H9 (cell line): ENCODE results near the gene MBTD1. TPM values are rescaled to one million over a fixed set of nuclear protein-coding genes. Genes with fewer than 3 reads are reported as not detected.

Experiments
- DNase-seq: peaks from one replicate; pipeline ENCODE4 v3.0.0-alpha.2; 2017
- H2AFZ ChIP-seq: one replicate; pipeline ENCODE4 v1.6.1; 2013; ENCODE audit warnings: mild to moderate bottlenecking, low read length, control low read depth, moderate library complexity
- H2AK5ac ChIP-seq: 2 replicates; pipeline ENCODE4 v1.6.1; 2013; ENCODE audit warnings: low read length, control low read depth, mixed read lengths; ENCODE audit not compliant: insufficient read length
- H2BK120ac ChIP-seq: one replicate; pipeline ENCODE4 v1.6.1; 2013; ENCODE audit warnings: low read depth, mild to moderate bottlenecking, low read length, control low read depth, inconsistent platforms; ENCODE audit not compliant: poor library complexity, severe bottlenecking
- H2BK12ac ChIP-seq: 2 replicates; pipeline ENCODE4 v1.6.1; 2013; ENCODE audit warnings: low read length, control low read depth, mixed read lengths, low read depth; ENCODE audit not compliant: insufficient read length
- H2BK15ac ChIP-seq: 2 replicates; pipeline ENCODE4 v1.6.1; 2013; ENCODE audit warnings: low read depth, low read length, control low read depth
- H2BK20ac ChIP-seq: one replicate; pipeline ENCODE4 v1.6.1; 2013; ENCODE audit warnings: low read depth, mild to moderate bottlenecking, low read length, control low read depth, inconsistent platforms; ENCODE audit not compliant: poor library complexity, severe bottlenecking
- H2BK5ac ChIP-seq: 2 replicates; pipeline ENCODE4 v1.6.1; 2013; ENCODE audit warnings: low read length, control low read depth, mixed read lengths; ENCODE audit not compliant: insufficient read length
- H3K14ac ChIP-seq: 2 replicates; pipeline ENCODE4 v1.6.1; 2013; ENCODE audit warnings: low read length, control low read depth; ENCODE audit not compliant: insufficient read depth
- H3K18ac ChIP-seq: 2 replicates; pipeline ENCODE4 v1.6.1; 2013; ENCODE audit warnings: low read depth, mild to moderate bottlenecking, mixed read lengths, low read length, control low read depth; ENCODE audit not compliant: insufficient read length
- H3K23ac ChIP-seq: 2 replicates; pipeline ENCODE4 v1.6.1; 2013; ENCODE audit warnings: low read length, control low read depth, mixed read lengths, low read depth; ENCODE audit not compliant: insufficient read length
- H3K23me2 ChIP-seq: 2 replicates; pipeline ENCODE4 v1.6.1; 2013; ENCODE audit warnings: low read depth, mild to moderate bottlenecking, mixed read lengths, low read length, control low read depth; ENCODE audit not compliant: insufficient read length, poor library complexity, severe bottlenecking
- H3K27ac ChIP-seq: 2 replicates; pipeline ENCODE4 v1.5.1; 2013; ENCODE audit warnings: low read length, control low read depth, mixed read lengths, low read depth; ENCODE audit not compliant: insufficient read length
- H3K27me3 ChIP-seq: 2 replicates; pipeline ENCODE4 v1.6.1; 2013; ENCODE audit warnings: low read length, control low read depth, inconsistent platforms; ENCODE audit not compliant: insufficient read depth
- H3K4ac ChIP-seq: 2 replicates; pipeline ENCODE4 v1.6.1; 2013; ENCODE audit warnings: low read depth, mild to moderate bottlenecking, control low read depth, inconsistent platforms, low read length, moderate library complexity
- H3K4me1 ChIP-seq: 2 replicates; pipeline ENCODE4 v1.6.1; 2013; ENCODE audit warnings: low read length, control low read depth, inconsistent platforms; ENCODE audit not compliant: insufficient read depth
- H3K4me2 ChIP-seq: 2 replicates; pipeline ENCODE4 v1.6.1; 2013; ENCODE audit warnings: low read length, control low read depth, mixed read lengths; ENCODE audit not compliant: insufficient read length, insufficient read depth
- H3K56ac ChIP-seq: 2 replicates; pipeline ENCODE4 v1.6.1; 2013; ENCODE audit warnings: low read depth, mild to moderate bottlenecking, mixed read lengths, low read length, control low read depth; ENCODE audit not compliant: insufficient read length
- H3K79me1 ChIP-seq: 2 replicates; pipeline ENCODE4 v1.6.1; 2013; ENCODE audit warnings: low read depth, mild to moderate bottlenecking, moderate library complexity, low read length, control low read depth, inconsistent platforms; ENCODE audit not compliant: insufficient read depth, poor library complexity, severe bottlenecking
- H3K79me2 ChIP-seq: 2 replicates; pipeline ENCODE4 v1.6.1; 2013; ENCODE audit warnings: low read length, control low read depth, inconsistent platforms; ENCODE audit not compliant: insufficient read depth
- H3K9ac ChIP-seq: 2 replicates; pipeline ENCODE4 v1.6.1; 2013; ENCODE audit warnings: low read length, control low read depth, mixed read lengths; ENCODE audit not compliant: insufficient read length; ENCODE audit errors: extremely low read depth
- H3K9me3 ChIP-seq: one replicate; pipeline ENCODE4 v1.6.1; 2013; ENCODE audit warnings: low read depth, low read length, inconsistent platforms; ENCODE audit not compliant: control insufficient read depth
- H3T11ph ChIP-seq: one replicate; pipeline ENCODE4 v1.6.1; 2013; ENCODE audit warnings: mild to moderate bottlenecking, low read length, control low read depth, inconsistent platforms
- H4K20me1 ChIP-seq: one replicate; pipeline ENCODE4 v1.6.1; 2013; ENCODE audit not compliant: control insufficient read depth, insufficient read length, insufficient read depth
- H4K5ac ChIP-seq: 2 replicates; pipeline ENCODE4 v1.6.1; 2013; ENCODE audit warnings: low read depth, mild to moderate bottlenecking, mixed read lengths, low read length, control low read depth; ENCODE audit not compliant: insufficient read length
- H4K8ac ChIP-seq: replicated peaks from 2 replicates; pipeline ENCODE4 v1.6.1; 2013; ENCODE audit warnings: low read length, control low read depth, mixed read lengths, low read depth; ENCODE audit not compliant: insufficient read length
- H4K91ac ChIP-seq: 2 replicates; pipeline ENCODE4 v1.6.1; 2013; ENCODE audit warnings: low read depth, mild to moderate bottlenecking, moderate library complexity, mixed read lengths, low read length, control low read depth; ENCODE audit not compliant: insufficient read length
- H3K27ac Mint-ChIP-seq, 3 experiments: 2 replicates in 2 of 3; 3 replicates in 1 of 3; pipeline ENCODE4 v1.8.0; 2020 to 2021; ENCODE audit warnings: mixed read lengths in 3 of 3, mild to moderate bottlenecking in 1 of 3, moderate library complexity in 1 of 3
- H3K27me3 Mint-ChIP-seq: 2 replicates; pipeline ENCODE4 v1.8.0; 2021; ENCODE audit warnings: low read depth, mild to moderate bottlenecking, moderate library complexity, mixed read lengths
- H3K36me3 Mint-ChIP-seq, 3 experiments: 2 replicates in 2 of 3; 3 replicates in 1 of 3; pipeline ENCODE4 v1.8.0; 2020 to 2021; ENCODE audit warnings: low read depth in 3 of 3, mixed read lengths in 3 of 3; ENCODE audit not compliant: insufficient read depth in 1 of 3
- H3K4me1 Mint-ChIP-seq, 2 experiments: 2 replicates each; pipeline ENCODE4 v1.8.0; 2020; ENCODE audit warnings: mixed read lengths in 2 of 2
- H3K4me3 Mint-ChIP-seq, 2 experiments: 2 replicates in 1 of 2; 3 replicates in 1 of 2; pipeline ENCODE4 v1.8.0; 2020 to 2021; ENCODE audit warnings: mild to moderate bottlenecking in 2 of 2, mixed read lengths in 2 of 2, moderate library complexity in 1 of 2
- H3K9me3 Mint-ChIP-seq, 2 experiments: 2 replicates in 1 of 2; 3 replicates in 1 of 2; pipeline ENCODE4 v1.8.0; 2020; ENCODE audit warnings: mild to moderate bottlenecking in 2 of 2, mixed read lengths in 2 of 2, moderate library complexity in 1 of 2
- CTCF ChIP-seq: fragments of 200-600 bp; sonication (generic); conservative IDR thresholded peaks from 3 replicates; pipeline ENCODE4 v1.8.0; 2021; ENCODE audit warnings: antibody characterized with exemption, mild to moderate bottlenecking
- WGBS: extraction: QIAGEN DNeasy Blood & Tissue Kit; methylation state at CpG from one replicate; pipeline ENCODE4 v1.1.7; 2013; ENCODE audit warnings: missing lambda C conversion rate, low lambda C conversion rate, mixed read lengths; ENCODE audit not compliant: insufficient read length; ENCODE audit errors: extremely low coverage; 5-methylcytosine and 5-hydroxymethylcytosine counted together
- total RNA-seq: library from RNA; stranded (reverse); gene quantifications from 2 replicates; pipeline ENCODE4 v1.2.1, GENCODE V29; 2021

The MBTD1 gene
- total RNA-seq, 1 experiment from 2014 or later: 49.6 TPM

- Histone ChIP-seq H2BK5ac (no peak overlapping the region), H2BK120ac (no peak overlapping the region), H2AK5ac (no peak overlapping the region), H2BK20ac (no peak overlapping the region), H3K23ac (no peak overlapping the region), H3K56ac (no peak overlapping the region), H2BK15ac (no peak overlapping the region), H4K5ac (no peak overlapping the region), H3K4ac (no peak overlapping the region), H3K27me3 (no peaks in the 10 kb centered on the region), H4K91ac (no peak overlapping the region), H3K14ac (no peak overlapping the region), H3K9ac (no peak overlapping the region), H3K79me2 (no peaks in the 10 kb centered on the region), H3K79me1 (no peaks in the 10 kb centered on the region), H4K20me1 (no peaks in the 10 kb centered on the region), H3K4me1 (no peaks in the 10 kb centered on the region), H3T11ph (no peak overlapping the region), H3K27ac (no peak overlapping the region), H3K4me2 (no peak overlapping the region), H4K8ac (no peak overlapping the region), H3K18ac (no peak overlapping the region), H2AFZ (no peak overlapping the region), H3K23me2 (no peaks in the 10 kb centered on the region), H3K9me3 (no peaks in the 10 kb centered on the region), H2BK12ac (no peak overlapping the region)
- no peaks in the 10 kb centered on the region for H3K9me3 Mint-ChIP-seq
- peaks cover 19 to 84% (median 65%) of the 10 kb centered on the region in 3 experiments; a peak in 6 of 7 replicates for H3K36me3 Mint-ChIP-seq
- no CpG with 5 or more reads among the region's 8 CpGs for WGBS
- no peaks in the 10 kb centered on the region for H3K4me1 Mint-ChIP-seq
- H3K27ac Mint-ChIP-seq: peak overlapping the region in 2 of 3 experiments; percentile 16 to 30; a peak in 2 of 7 replicates
- no peak overlapping the region for H3K4me3 Mint-ChIP-seq
- H3K27me3 Mint-ChIP-seq: no peaks in the 10 kb centered on the region
- TF ChIP-seq CTCF: no peak
- DNase-seq: no peak
Measured at GRCh38 chr17:51185763-51186332, 74.0 kb downstream of the MBTD1 start.
